GM12892 (cell line): ENCODE measurements around the gene JAK2.

ENCODE experiments used
- DNase-seq: peaks from one replicate; pipeline ENCODE4 v3.0.0; 2011; ENCODE audit not compliant: insufficient read length
- FAIRE-seq: peaks from 2 replicates; lab custom pipeline; 2011; peaks lifted over from hg19 to GRCh38; lab: Jason Lieb, UNC
- POLR2A ChIP-seq: IDR thresholded peaks from 2 replicates; pipeline ENCODE4 v1.6.1; 2011; ENCODE audit warnings: low read depth, low read length, control low read depth
- POLR2AphosphoS5 ChIP-seq: IDR thresholded peaks from 2 replicates; pipeline ENCODE4 v1.6.1; 2011; ENCODE audit warnings: low read depth, low read length, control low read depth
- TAF1 ChIP-seq: IDR thresholded peaks from 2 replicates; pipeline ENCODE4 v1.6.1; 2011; ENCODE audit warnings: low read depth, mild to moderate bottlenecking, control low read depth, low read length, borderline replicate concordance

The JAK2 gene

DNA sequence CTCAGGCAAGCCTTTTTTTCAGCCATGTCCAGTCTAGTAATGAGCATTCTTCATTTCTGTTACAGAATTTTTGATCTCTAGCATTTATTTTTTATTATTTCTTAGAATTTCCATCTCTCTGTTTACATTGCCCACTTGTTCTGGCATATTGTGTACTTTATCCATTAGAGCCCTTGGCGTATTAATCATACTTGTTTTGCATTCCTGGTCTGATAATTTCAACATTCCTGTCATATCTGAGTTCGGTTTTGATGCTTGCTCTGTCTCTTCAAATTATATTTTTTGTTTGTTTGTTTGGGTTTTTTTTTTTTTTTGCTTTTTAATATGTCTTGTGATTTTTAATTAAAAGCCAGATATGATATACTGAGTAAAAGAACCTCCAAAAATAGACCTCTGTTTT, 23.0 kb upstream of the JAK2 start:
- FAIRE-seq (no peak), DNase-seq (no peak)
- TF ChIP-seq TAF1, result no peak

- DNase-seq (no peak), FAIRE-seq (no peak)
- TF ChIP-seq POLR2AphosphoS5 (no peak), POLR2A (no peak), TAF1 (no peak)
Measured at GRCh38 chr9:4964540-4964939, 20.5 kb upstream of the JAK2 start.

GRCh38 chr9:4965174-4965821, 19.8 kb upstream of the JAK2 start:
- no peak for TF ChIP-seq POLR2A
- TF ChIP-seq TAF1, result no peak
- no peak for TF ChIP-seq POLR2AphosphoS5
- FAIRE-seq (peak; percentile 36), DNase-seq (no peak)

DNA sequence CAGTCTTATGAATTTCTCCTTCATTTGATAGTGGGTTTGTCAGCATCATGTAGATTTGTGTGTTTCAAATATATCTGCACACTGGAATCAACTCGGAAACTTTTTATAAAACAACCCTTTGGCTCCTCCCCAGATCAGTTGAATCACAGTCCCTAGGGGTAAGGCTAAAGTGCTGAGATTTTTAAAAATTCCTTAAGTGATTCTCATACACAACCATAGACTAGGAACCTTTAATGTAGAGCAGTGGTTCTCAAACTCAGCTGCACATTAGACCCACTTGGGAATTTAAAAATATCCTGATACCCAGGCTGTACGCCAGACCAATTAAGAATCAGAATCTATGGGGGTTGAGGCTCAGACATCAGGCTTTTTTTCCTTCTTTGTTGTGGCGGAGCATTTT, 17.5 kb upstream of the JAK2 start:
- FAIRE-seq (no peak), DNase-seq (no peak)
- TF ChIP-seq POLR2AphosphoS5 (no peak), POLR2A (no peak), TAF1 (no peak)

- FAIRE-seq, result no peak
Measured at GRCh38 chr9:4969130-4969529, 15.9 kb upstream of the JAK2 start.

GRCh38 chr9:4970970-4971641, 14.0 kb upstream of the JAK2 start:
- TF ChIP-seq TAF1, result no peak
- TF ChIP-seq POLR2AphosphoS5, result peak; percentile 42; the same call in 1 of the 2 replicates
- TF ChIP-seq POLR2A, result peak; percentile 53
- FAIRE-seq (peak; percentile 97), DNase-seq (peak; percentile 23)

More at GRCh38 chr9:4969130-4969529, 15.9 kb upstream of the JAK2 start:
- DNase-seq, result no peak
- no peak for TF ChIP-seq TAF1
- no peak for TF ChIP-seq POLR2A
- no peak for TF ChIP-seq POLR2AphosphoS5

- DNase-seq, result no peak
- FAIRE-seq, result peak; percentile 61
- TF ChIP-seq TAF1 (no peak), POLR2AphosphoS5 (no peak), POLR2A (no peak)
Measured at GRCh38 chr9:4973246-4973645, 11.8 kb upstream of the JAK2 start.

GRCh38 chr9:4973902-4974301, 11.2 kb upstream of the JAK2 start:
- DNase-seq, result no peak
- FAIRE-seq, result no peak
- TF ChIP-seq TAF1 (no peak), POLR2AphosphoS5 (no peak), POLR2A (no peak)

DNA sequence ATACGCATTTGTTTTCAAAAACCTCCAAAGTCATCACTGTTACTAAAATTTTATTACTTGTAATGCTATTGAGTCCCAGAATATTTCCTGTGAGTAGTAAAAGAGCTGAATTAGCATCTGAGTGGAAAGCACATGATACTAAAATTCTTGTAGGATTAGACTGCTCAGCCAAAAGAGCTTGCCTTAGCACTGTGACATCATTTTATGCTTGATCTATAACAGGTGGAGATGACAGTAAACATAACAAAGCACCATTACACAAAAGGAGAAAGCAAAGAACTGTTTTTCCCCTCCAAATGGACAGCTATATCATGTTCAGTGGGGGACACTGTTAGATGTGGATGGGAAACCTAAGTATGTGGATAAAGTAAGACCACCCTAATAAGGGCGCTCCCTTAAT, 5.8 kb upstream of the JAK2 start:
- TF ChIP-seq TAF1, result no peak
- no peak for TF ChIP-seq POLR2AphosphoS5
- no peak for TF ChIP-seq POLR2A
- no peak for FAIRE-seq
- DNase-seq, result no peak

DNA sequence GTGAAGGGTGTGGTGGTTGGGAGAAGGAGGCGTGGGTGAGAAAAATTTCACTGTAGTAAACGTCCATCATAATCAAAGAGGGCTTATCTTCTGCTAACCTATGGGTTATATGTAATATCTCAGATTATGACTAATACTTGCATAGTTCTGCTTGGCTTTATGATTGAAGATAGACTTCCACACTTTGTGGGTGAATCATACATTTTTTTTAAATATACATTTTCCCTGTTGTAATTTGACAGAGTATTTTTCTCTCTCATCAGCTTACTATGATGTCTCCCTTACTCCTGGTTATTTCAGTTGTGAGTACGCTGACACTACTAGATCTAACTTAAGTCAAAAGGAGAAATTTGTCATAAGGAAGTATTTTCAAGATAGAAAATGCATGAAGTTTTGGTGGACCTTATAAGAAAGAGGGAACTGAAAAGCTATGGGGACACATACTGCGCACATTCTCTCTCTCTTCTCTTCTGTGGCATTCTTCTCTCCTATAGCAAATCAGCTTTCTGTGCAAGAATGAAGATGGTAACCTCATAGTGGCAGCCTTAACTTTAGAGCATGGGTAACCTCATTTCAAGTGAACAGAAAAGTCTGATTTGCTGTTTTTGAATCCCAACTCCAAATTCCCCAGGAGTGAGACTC, 4.9 kb upstream of the JAK2 start:
- FAIRE-seq (no peak), DNase-seq (no peak)
- TF ChIP-seq TAF1 (no peak), POLR2A (no peak), POLR2AphosphoS5 (no peak)

DNA sequence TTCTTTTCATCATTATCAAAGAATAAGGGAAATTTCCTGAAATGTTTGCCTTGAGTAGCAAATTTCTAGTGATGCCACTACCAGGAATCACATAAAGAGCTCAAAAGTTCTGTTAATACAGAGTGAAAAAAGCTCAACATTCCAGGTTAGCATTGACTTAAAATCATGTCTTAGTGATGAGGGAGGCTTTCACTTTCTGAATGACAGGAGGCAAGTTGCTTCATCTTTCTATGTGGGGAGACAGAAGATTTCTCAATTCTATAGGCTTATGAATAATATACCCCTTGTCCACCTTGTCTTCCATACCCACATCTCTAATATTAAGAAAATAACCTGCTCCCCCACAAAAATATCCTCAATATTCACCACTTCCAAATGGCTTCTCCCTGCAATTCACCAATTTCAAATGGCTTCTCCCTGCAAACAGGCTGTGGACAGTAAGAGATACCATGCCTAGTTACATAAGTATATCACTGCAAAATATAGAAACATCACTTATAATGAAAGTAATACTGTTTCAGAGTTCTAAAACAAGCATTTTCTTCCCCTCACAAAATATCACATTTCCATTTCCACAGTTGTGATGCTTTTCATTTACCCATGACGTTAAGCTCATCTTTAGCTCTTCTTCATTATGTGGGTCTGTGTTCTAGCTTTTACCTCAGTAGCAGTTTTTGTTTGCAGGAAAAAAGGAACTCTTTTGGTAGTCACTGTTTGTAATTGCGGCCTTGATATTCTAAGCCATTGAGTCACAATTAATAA, 2.2 kb upstream of the JAK2 start:
- no peak for TF ChIP-seq POLR2A
- no peak for TF ChIP-seq POLR2AphosphoS5
- no peak for TF ChIP-seq TAF1
- no peak for DNase-seq
- FAIRE-seq, result peak; percentile 89
